Measurements from ENCODE around the gene TMED6.

GRCh38 chr16:69378036-69378435 lies 26.4 kb upstream of the TMED6 start:
- TF ChIP-seq CTCF (IDR thresholded peaks at IDR 0.05) (no peak), POLR2A (IDR thresholded peaks at IDR 0.05) (no peak)
